NCI-H1694 (cell line): ENCODE measurements around the gene XRCC1.
"Not testable (repeated sequence)": the region's sequence is repeated elsewhere in the genome, so short reads cannot be mapped to it uniquely, and the experiment has no call there.

ENCODE experiments used
- DNase-seq: peaks from one replicate; lab custom pipeline; 2025; lab: John Stamatoyannopoulos, UW

The XRCC1 gene

GRCh38 chr19:43599635-43600295 is 24.4 kb upstream of the XRCC1 start:
- no peak for DNase-seq

GRCh38 chr19:43598445-43599240 is 23.3 kb upstream of the XRCC1 start:
- DNase-seq, result no peak

- DNase-seq, result no peak
These were observed 22.5 kb upstream of the XRCC1 start for GRCh38 chr19:43597876-43598275.

GRCh38 chr19:43596842-43597461 is 21.6 kb upstream of the XRCC1 start:
- DNase-seq, result no peak

GRCh38 chr19:43595999-43596841 is 20.9 kb upstream of the XRCC1 start, which contains the start of the genes IRGQ and ZNF576:
IRGQ (minus strand) TSS chr19:43596134; CDS start chr19:43595338, 796 bp downstream.
ZNF576 (plus strand) TSS chr19:43596595; CDS start chr19:43597109, 514 bp downstream.
- DNase-seq, result peak; percentile 99

- no peak for DNase-seq
These were observed 20.3 kb upstream of the XRCC1 start for GRCh38 chr19:43595605-43595998.

GRCh38 chr19:43594710-43595604 is 19.6 kb upstream of the XRCC1 start:
- DNase-seq, result peak; percentile 57

- DNase-seq, result no peak
These were observed 18.9 kb upstream of the XRCC1 start for GRCh38 chr19:43594081-43594697.

- no peak for DNase-seq
These were observed 17.5 kb upstream of the XRCC1 start for GRCh38 chr19:43592800-43593350.

GRCh38 chr19:43591904-43592772 is 16.8 kb upstream of the XRCC1 start:
- no peak for DNase-seq

GRCh38 chr19:43589678-43590077 is 14.4 kb upstream of the XRCC1 start:
- DNase-seq, result no peak

- no peak for DNase-seq
These were observed 13.9 kb upstream of the XRCC1 start for GRCh38 chr19:43589277-43589676.

- DNase-seq, result not testable (repeated sequence)
These were observed 11.7 kb upstream of the XRCC1 start for GRCh38 chr19:43587029-43587428.

GRCh38 chr19:43586346-43586745 is 11.0 kb upstream of the XRCC1 start:
- DNase-seq, result no peak

- DNase-seq, result no peak
These were observed 9.2 kb upstream of the XRCC1 start for GRCh38 chr19:43584484-43584883.

- no peak for DNase-seq
These were observed 7.2 kb upstream of the XRCC1 start for GRCh38 chr19:43582495-43582894.

- no peak for DNase-seq
These were observed 6.1 kb upstream of the XRCC1 start for GRCh38 chr19:43581467-43581866.

- DNase-seq, result no peak
These were observed 3.5 kb upstream of the XRCC1 start for GRCh38 chr19:43578787-43579186.
